HepG2 (cell line): ENCODE measurements around the gene SLCO4A1. TPM values are rescaled to one million over a fixed set of nuclear protein-coding genes. Genes with fewer than 3 reads are reported as not detected.
A peak's percentile ranks its signal among the peaks of the same experiment; 100 is the strongest.

Experiments used
- ATAC-seq: fragments of 200-7000 bp; cut with Tn5 transposase; 3 replicates; pipeline ENCODE4 v1.9.1; 2020; ENCODE audit warnings: mild to moderate bottlenecking, moderate library complexity
- BruUV-seq: library from RNA; stranded (reverse); fragments of 400-500 nt; replicated peaks from 2 replicates; lab custom pipeline; 2021; lab: Mats Ljungman, UMichigan
- CTCF ChIA-PET: fragments of 300-600 bp; formaldehyde crosslinking; extraction: SDS; loops from one replicate; lab custom pipeline; 2021; ENCODE audit warnings: low total read pairs, inconsistent platforms, low intra/inter-chr PET ratio; lab: Yijun Ruan, JAX
- POLR2A ChIA-PET: fragments of 350-600 bp; sonication (Branson Sonifier 250); formaldehyde crosslinking; loops from one replicate; lab custom pipeline; 2020; ENCODE audit warnings: antibody characterized with exemption, inconsistent platforms; lab: Yijun Ruan, JAX
- DNase-seq: peaks from one replicate; pipeline ENCODE4 v3.0.0-alpha.2; 2015; ENCODE audit warnings: low spot score
- FAIRE-seq: peaks from 3 replicates; lab custom pipeline; 2011; peaks lifted over from hg19 to GRCh38; lab: Jason Lieb, UNC
- H2AFZ ChIP-seq: one replicate; pipeline ENCODE4 v1.6.1; 2011; ENCODE audit warnings: low read length, inconsistent platforms
- H3K27ac ChIP-seq: fragments of 300-600 bp; 3 replicates; pipeline ENCODE4 v1.8.0; 2011; ENCODE audit warnings: mixed run types, mild to moderate bottlenecking, mixed read lengths, low read length, inconsistent platforms; ENCODE audit not compliant: insufficient read depth; ENCODE audit errors: extremely low read length
- H3K27me3 ChIP-seq, 2 experiments: fragments of 200-600 bp in 1 of 2; 2 replicates in 1 of 2; 3 replicates in 1 of 2; pipeline versions ENCODE4 v1.6.0 to v1.8.0; 2011; ENCODE audit warnings: low read length in 2 of 2, mild to moderate bottlenecking in 2 of 2, moderate library complexity in 2 of 2, inconsistent platforms in 1 of 2; ENCODE audit not compliant: insufficient read depth in 2 of 2, control insufficient read depth in 1 of 2
- H3K36me3 ChIP-seq, 2 experiments: fragments of 200-600 bp in 1 of 2; replicated peaks in 1 of 2; 2 replicates in 1 of 2; 3 replicates in 1 of 2; pipeline versions ENCODE4 v1.5.1 to v1.8.0; 2011; ENCODE audit warnings: low read length in 2 of 2, inconsistent platforms in 1 of 2; ENCODE audit not compliant: insufficient read depth in 2 of 2, control insufficient read depth in 1 of 2
- H3K4me1 ChIP-seq: 2 replicates; pipeline ENCODE4 v1.5.1; 2012; ENCODE audit warnings: low read length, inconsistent platforms; ENCODE audit not compliant: insufficient read depth
- H3K4me2 ChIP-seq: 2 replicates; pipeline ENCODE4 v1.6.0; 2011; ENCODE audit warnings: low read depth, low read length, inconsistent platforms
- H3K4me3 ChIP-seq, 3 experiments: fragments of 200-600 bp in 1 of 3; sonication (generic), shearing (Covaris generic) in 1 of 3; replicated peaks in 1 of 3; 2 replicates each; pipeline ENCODE4 v1.5.1; 2011 to 2016; ENCODE audit warnings: low read length in 3 of 3, inconsistent platforms in 2 of 3, low read depth in 2 of 3, mild to moderate bottlenecking in 2 of 3, control low read depth in 1 of 3, mixed read lengths in 1 of 3; ENCODE audit not compliant: insufficient read depth in 1 of 3
- H3K79me2 ChIP-seq: one replicate; pipeline ENCODE4 v1.6.1; 2011; ENCODE audit warnings: low read length, inconsistent platforms; ENCODE audit not compliant: insufficient read depth
- H3K9ac ChIP-seq: 2 replicates; pipeline ENCODE4 v1.6.0; 2011; ENCODE audit warnings: mild to moderate bottlenecking, low read depth, low read length, inconsistent platforms; ENCODE audit not compliant: insufficient read depth
- H3K9me3 ChIP-seq: 2 replicates; pipeline ENCODE4 v1.5.1; 2012; ENCODE audit warnings: mild to moderate bottlenecking, low read length
- H4K20me1 ChIP-seq: 2 replicates; pipeline ENCODE4 v1.6.0; 2011; ENCODE audit warnings: inconsistent platforms, mild to moderate bottlenecking, low read length, moderate library complexity; ENCODE audit not compliant: insufficient read depth
- CCAR2 ChIP-seq: fragments of 200-400 bp; formaldehyde crosslinking; optimal IDR thresholded peaks from 2 replicates; pipeline ENCODE3; 2018; ENCODE audit warnings: low read depth, mild to moderate bottlenecking, low read length, moderate library complexity
- GATAD1 ChIP-seq: IDR thresholded peaks from 2 replicates; pipeline ENCODE4 v1.6.1; 2016; ENCODE audit warnings: missing genetic modification reagents, missing compliant biosample characterization
- WGBS: methylation state at CpG from one replicate; pipeline ENCODE4 v1.1.6; 2017; ENCODE audit warnings: low lambda C conversion rate; 5-methylcytosine and 5-hydroxymethylcytosine counted together
- in situ Hi-C: cut with HindIII; loops from 2 replicates; pipeline ENCODE4 v1.10.0; 2017; ENCODE audit warnings: low pct_unique_long_range_greater_than_20kb; ENCODE audit not compliant: extremely low pct_ligation_motif_present
- intact Hi-C: fragments of 100-400 bp; cut with micrococcal nuclease; formaldehyde crosslinking; loops from one replicate; pipeline ENCODE4 v1.10.0; 2022; ENCODE audit not compliant: unreplicated experiment
- polyA plus RNA-seq, 8 experiments: library from polyadenylated mRNA; depleted of rRNA in 3 of 8; stranded (reverse) in 7 of 8; unstranded in 1 of 8; fragments of >200 nt; fragmentation: Illumina TruSeq in 4 of 8; extraction: Trizol in 4 of 8; gene quantifications; 2 replicates each; pipeline versions ENCODE4 v1.2.1 to v1.2.3, GENCODE V29; 2011 to 2016; ENCODE audit warnings: low read depth in 4 of 8, missing spikeins in 1 of 8, mixed read lengths in 1 of 8; ENCODE audit not compliant: insufficient read depth in 1 of 8
- total RNA-seq, 5 experiments: library from RNA; depleted of rRNA; stranded (reverse); fragments of >200 nt; fragmentation: Illumina TruSeq; extraction: Trizol; gene quantifications; 2 replicates each; pipeline ENCODE4 v1.2.3, GENCODE V29; 2016; ENCODE audit warnings: low read depth in 1 of 5
- TF ChIP-seq, protein P1 (sequence below): sonication (generic); formaldehyde crosslinking; IDR thresholded peaks from 2 replicates; pipeline ENCODE4 v1.5.1; 2020; ENCODE audit warnings: mild to moderate bottlenecking, missing genetic modification reagents, moderate library complexity
- TF ChIP-seq, protein P2 (sequence below): sonication (generic); formaldehyde crosslinking; IDR thresholded peaks from 2 replicates; pipeline ENCODE4 v1.4.0; 2020; ENCODE audit warnings: mild to moderate bottlenecking, missing genetic modification reagents, borderline replicate concordance

SLCO4A1 gene
- total and polyA plus RNA-seq, 2 of the 13 experiments (the other 11 are each of a cell fraction or from before 2014, with no cell fraction given) = 55.5 to 112 TPM

DNA sequence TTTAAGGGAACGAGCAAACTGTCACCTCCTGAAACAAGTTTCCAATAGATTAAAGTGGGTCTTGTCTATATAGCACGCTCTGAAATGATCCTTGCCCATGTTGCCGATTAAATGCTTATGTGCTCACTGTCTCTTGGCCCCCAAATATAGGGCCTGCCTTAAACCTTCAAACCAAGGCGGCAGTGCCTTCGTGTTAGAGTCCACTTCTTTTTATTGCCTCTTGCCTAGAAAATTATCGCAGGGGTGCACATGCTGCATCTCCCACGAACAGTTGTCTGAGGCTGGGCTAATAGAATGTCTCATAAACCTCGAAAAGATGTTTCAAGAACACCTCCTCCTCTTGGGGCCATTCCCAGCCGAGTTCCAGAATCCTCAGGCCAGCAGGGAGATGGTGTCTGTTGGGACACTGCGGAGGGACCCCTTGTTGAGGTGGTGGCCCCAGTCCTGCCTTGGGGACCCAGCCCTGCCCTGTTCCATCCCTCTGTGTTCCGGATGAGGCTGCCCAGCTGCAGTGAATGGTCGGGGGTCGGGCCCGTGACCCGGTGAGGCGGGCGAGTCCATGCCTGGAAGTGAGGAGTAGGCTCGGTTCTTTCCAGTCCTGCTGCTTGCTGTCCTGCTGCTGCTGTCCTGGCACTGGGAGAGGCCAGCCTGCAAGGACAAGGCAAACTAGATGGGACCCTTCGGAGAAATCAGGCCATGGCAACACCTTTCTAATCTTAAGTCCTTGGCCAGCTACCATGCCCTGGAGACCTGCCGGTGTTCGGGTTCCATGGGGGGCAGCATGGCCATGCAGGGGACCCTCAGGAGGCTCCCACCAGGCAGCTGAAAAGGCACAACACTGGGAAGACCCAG lies 34.7 kb upstream of the SLCO4A1 start:
- no peak for ATAC-seq
- no peak overlapping the region for H3K4me3 ChIP-seq
- H3K4me2 ChIP-seq = no peak overlapping the region
- TF ChIP-seq, protein P1, sequence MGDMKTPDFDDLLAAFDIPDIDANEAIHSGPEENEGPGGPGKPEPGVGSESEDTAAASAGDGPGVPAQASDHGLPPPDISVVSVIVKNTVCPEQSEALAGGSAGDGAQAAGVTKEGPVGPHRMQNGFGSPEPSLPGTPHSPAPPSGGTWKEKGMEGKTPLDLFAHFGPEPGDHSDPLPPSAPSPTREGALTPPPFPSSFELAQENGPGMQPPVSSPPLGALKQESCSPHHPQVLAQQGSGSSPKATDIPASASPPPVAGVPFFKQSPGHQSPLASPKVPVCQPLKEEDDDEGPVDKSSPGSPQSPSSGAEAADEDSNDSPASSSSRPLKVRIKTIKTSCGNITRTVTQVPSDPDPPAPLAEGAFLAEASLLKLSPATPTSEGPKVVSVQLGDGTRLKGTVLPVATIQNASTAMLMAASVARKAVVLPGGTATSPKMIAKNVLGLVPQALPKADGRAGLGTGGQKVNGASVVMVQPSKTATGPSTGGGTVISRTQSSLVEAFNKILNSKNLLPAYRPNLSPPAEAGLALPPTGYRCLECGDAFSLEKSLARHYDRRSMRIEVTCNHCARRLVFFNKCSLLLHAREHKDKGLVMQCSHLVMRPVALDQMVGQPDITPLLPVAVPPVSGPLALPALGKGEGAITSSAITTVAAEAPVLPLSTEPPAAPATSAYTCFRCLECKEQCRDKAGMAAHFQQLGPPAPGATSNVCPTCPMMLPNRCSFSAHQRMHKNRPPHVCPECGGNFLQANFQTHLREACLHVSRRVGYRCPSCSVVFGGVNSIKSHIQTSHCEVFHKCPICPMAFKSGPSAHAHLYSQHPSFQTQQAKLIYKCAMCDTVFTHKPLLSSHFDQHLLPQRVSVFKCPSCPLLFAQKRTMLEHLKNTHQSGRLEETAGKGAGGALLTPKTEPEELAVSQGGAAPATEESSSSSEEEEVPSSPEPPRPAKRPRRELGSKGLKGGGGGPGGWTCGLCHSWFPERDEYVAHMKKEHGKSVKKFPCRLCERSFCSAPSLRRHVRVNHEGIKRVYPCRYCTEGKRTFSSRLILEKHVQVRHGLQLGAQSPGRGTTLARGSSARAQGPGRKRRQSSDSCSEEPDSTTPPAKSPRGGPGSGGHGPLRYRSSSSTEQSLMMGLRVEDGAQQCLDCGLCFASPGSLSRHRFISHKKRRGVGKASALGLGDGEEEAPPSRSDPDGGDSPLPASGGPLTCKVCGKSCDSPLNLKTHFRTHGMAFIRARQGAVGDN = peak; percentile 9; the same call in 1 of the 2 replicates
- no peak for TF ChIP-seq CCAR2
- TF ChIP-seq, protein P2, sequence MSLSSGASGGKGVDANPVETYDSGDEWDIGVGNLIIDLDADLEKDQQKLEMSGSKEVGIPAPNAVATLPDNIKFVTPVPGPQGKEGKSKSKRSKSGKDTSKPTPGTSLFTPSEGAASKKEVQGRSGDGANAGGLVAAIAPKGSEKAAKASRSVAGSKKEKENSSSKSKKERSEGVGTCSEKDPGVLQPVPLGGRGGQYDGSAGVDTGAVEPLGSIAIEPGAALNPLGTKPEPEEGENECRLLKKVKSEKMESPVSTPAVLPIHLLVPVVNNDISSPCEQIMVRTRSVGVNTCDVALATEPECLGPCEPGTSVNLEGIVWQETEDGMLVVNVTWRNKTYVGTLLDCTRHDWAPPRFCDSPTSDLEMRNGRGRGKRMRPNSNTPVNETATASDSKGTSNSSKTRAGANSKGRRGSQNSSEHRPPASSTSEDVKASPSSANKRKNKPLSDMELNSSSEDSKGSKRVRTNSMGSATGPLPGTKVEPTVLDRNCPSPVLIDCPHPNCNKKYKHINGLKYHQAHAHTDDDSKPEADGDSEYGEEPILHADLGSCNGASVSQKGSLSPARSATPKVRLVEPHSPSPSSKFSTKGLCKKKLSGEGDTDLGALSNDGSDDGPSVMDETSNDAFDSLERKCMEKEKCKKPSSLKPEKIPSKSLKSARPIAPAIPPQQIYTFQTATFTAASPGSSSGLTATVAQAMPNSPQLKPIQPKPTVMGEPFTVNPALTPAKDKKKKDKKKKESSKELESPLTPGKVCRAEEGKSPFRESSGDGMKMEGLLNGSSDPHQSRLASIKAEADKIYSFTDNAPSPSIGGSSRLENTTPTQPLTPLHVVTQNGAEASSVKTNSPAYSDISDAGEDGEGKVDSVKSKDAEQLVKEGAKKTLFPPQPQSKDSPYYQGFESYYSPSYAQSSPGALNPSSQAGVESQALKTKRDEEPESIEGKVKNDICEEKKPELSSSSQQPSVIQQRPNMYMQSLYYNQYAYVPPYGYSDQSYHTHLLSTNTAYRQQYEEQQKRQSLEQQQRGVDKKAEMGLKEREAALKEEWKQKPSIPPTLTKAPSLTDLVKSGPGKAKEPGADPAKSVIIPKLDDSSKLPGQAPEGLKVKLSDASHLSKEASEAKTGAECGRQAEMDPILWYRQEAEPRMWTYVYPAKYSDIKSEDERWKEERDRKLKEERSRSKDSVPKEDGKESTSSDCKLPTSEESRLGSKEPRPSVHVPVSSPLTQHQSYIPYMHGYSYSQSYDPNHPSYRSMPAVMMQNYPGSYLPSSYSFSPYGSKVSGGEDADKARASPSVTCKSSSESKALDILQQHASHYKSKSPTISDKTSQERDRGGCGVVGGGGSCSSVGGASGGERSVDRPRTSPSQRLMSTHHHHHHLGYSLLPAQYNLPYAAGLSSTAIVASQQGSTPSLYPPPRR (CRISPR knock-in tag) = 0 out of 2 replicates have a peak, but pooled peaks have one; percentile 25
- no peak for TF ChIP-seq GATAD1 (CRISPR knock-in tag)
- H4K20me1 ChIP-seq = no peaks in the 10 kb centered on the region; the same call in 1 of the 2 replicates
- H3K9me3 ChIP-seq = no peaks in the 10 kb centered on the region
- no peak for FAIRE-seq
- H3K27me3 ChIP-seq = peaks cover 37 to 91% of the 10 kb centered on the region in 2 experiments
- no peaks in the 10 kb centered on the region for H3K79me2 ChIP-seq
- 36% methylated on average over 20 of the region's 21 CpGs for WGBS
- DNase-seq = no peak
- no TSS peak for BruUV-seq
- ChIA-PET CTCF (no interaction called here), POLR2A (interaction anchor here (1.3 kb wide), 1 partner anchor 16 kb away, joined by 3 read pairs; no protein-coding TSS in a partner anchor)
- no peak overlapping the region for H3K27ac ChIP-seq
- H2AFZ ChIP-seq = no peak overlapping the region
- no peak overlapping the region for H3K9ac ChIP-seq
- intact Hi-C loops (no loop called here), in situ Hi-C loops (no loop called here)
- H3K4me1 ChIP-seq = peaks cover 11% of the 10 kb centered on the region
- no peaks in the 10 kb centered on the region for H3K36me3 ChIP-seq
